ENCODE data around the gene ATG9A. TPM values are rescaled to one million over a fixed set of nuclear protein-coding genes. Genes with fewer than 3 reads are reported as not detected.

The ATG9A gene
- total and polyA plus RNA-seq, 2 of the 8 experiments (the other 6 are each of a cell fraction or from before 2014, with no cell fraction given): 43.6 to 66.8 TPM

- TF ChIP-seq SRF (IDR thresholded peaks at IDR 0.05; ENCODE audit: low read depth, low read length): no peak
- no peak for TF ChIP-seq SIRT6 (IDR thresholded peaks at IDR 0.05; ENCODE audit: low read length)
- TF ChIP-seq KDM4A (IDR thresholded peaks at IDR 0.05; ENCODE audit: low read depth, low read length, severe bottlenecking): peak; percentile 86
- peak; percentile 10; the same call in 1 of the 2 replicates for TF ChIP-seq BACH1 (IDR thresholded peaks at IDR 0.05; ENCODE audit: low read length)
- TF ChIP-seq MAFK (IDR thresholded peaks at IDR 0.05; ENCODE audit: low read depth, low read length): no peak
- peak; percentile 64 for TF ChIP-seq TAF7 (optimal IDR thresholded peaks at IDR 0.05; ENCODE audit: borderline replicate concordance, low read depth, low read length)
- TF ChIP-seq SUZ12 (IDR thresholded peaks at IDR 0.05; ENCODE audit: low read length): no peak
- peak; percentile 79 to 90 for TF ChIP-seq POLR2A (IDR thresholded peaks at IDR 0.05; ENCODE audit: control extremely low read depth in 1 of 2, low read depth in 2 of 2, low read length in 2 of 2)
- TF ChIP-seq RBBP5 (IDR thresholded peaks at IDR 0.05; ENCODE audit: borderline replicate concordance, low read depth, low read length): peak; percentile 26; the same call in 1 of the 2 replicates
- peak; percentile 93 for TF ChIP-seq TAF1 (IDR thresholded peaks at IDR 0.05; ENCODE audit: low read depth, low read length)
- no peak for TF ChIP-seq TCF12 (IDR thresholded peaks at IDR 0.05; ENCODE audit: low read depth, low read length)
- TF ChIP-seq EGR1 (IDR thresholded peaks at IDR 0.05; ENCODE audit: borderline replicate concordance, low read depth, low read length): peak; percentile 60; the same call in 1 of the 2 replicates
- peak; percentile 97 for TF ChIP-seq SP1 (IDR thresholded peaks at IDR 0.05; ENCODE audit: low read depth, low read length)
- peak; percentile 78 for TF ChIP-seq SAP30 (IDR thresholded peaks at IDR 0.05; ENCODE audit: insufficient read depth, insufficient replicate concordance, low read length)
- peak; percentile 90 for TF ChIP-seq TBP (IDR thresholded peaks at IDR 0.05; ENCODE audit: low read depth, low read length)
- TF ChIP-seq FOSL1 (IDR thresholded peaks at IDR 0.05; ENCODE audit: insufficient read depth, low read depth, low read length): no peak
- peak; percentile 63 for TF ChIP-seq CTBP2 (IDR thresholded peaks at IDR 0.05; ENCODE audit: borderline replicate concordance, insufficient read depth, insufficient read length, low read length)
- TF ChIP-seq ASH2L (IDR thresholded peaks at IDR 0.05; ENCODE audit: low read length): peak; percentile 48
- peak; percentile 50; the same call in 1 of the 2 replicates for TF ChIP-seq ATF2 (IDR thresholded peaks at IDR 0.05; ENCODE audit: low read length)
- peak; percentile 74 to 87; a peak in 3 of 4 replicates for TF ChIP-seq SIN3A (conservative IDR thresholded peaks at IDR 0.05 in 1 of 2, IDR thresholded peaks at IDR 0.05 in 1 of 2; ENCODE audit: low read depth in 1 of 2, low read length in 2 of 2)
- no peak for TF ChIP-seq EZH2 (IDR thresholded peaks at IDR 0.05; ENCODE audit: low read depth, low read length, severe bottlenecking)
- TF ChIP-seq TEAD4 (IDR thresholded peaks at IDR 0.05; ENCODE audit: low read depth, low read length): no peak
Observed at GRCh38 chr2:219229305-219230058, at the start of gene ATG9A, which contains the start of gene ANKZF1 (continued).
